ENCODE measurements around the gene NT5M. TPM values are rescaled to one million over a fixed set of nuclear protein-coding genes. Genes with fewer than 3 reads are reported as not detected.

NT5M gene
- total RNA-seq, 1 donor from 2014 or later, result 8.2 TPM

GRCh38 chr17:17325816-17326215 is 22.6 kb downstream of the NT5M start:
- H3K9me3 Mint-ChIP-seq (ENCODE audit: unreplicated experiment), result no peaks in the 10 kb centered on the region
- no peaks in the 10 kb centered on the region for H3K36me3 Mint-ChIP-seq (ENCODE audit: unreplicated experiment)
- H3K4me1 Mint-ChIP-seq (ENCODE audit: low read depth, unreplicated experiment), result no peaks in the 10 kb centered on the region
- no peak overlapping the region for H3K27ac Mint-ChIP-seq (ENCODE audit: unreplicated experiment)
- no peak for DNase-seq
- H3K4me3 Mint-ChIP-seq (ENCODE audit: unreplicated experiment), result no peak overlapping the region
- peaks cover 7% of the 10 kb centered on the region for H3K27me3 Mint-ChIP-seq (ENCODE audit: unreplicated experiment)
- no peak for TF ChIP-seq CTCF (IDR thresholded peaks at IDR 0.05; ENCODE audit: partially characterized antibody, unreplicated experiment)

- no peak for DNase-seq
- Mint-ChIP-seq H3K36me3 (ENCODE audit: unreplicated experiment) (no peaks in the 10 kb centered on the region), H3K9me3 (ENCODE audit: unreplicated experiment) (no peaks in the 10 kb centered on the region), H3K4me3 (ENCODE audit: unreplicated experiment) (no peak overlapping the region), H3K4me1 (ENCODE audit: low read depth, unreplicated experiment) (no peaks in the 10 kb centered on the region), H3K27ac (ENCODE audit: unreplicated experiment) (no peak overlapping the region), H3K27me3 (ENCODE audit: unreplicated experiment) (peaks cover 7% of the 10 kb centered on the region)
- TF ChIP-seq CTCF (IDR thresholded peaks at IDR 0.05; ENCODE audit: partially characterized antibody, unreplicated experiment), result no peak
Observed at GRCh38 chr17:17326275-17326875, 23.2 kb downstream of the NT5M start.

- Mint-ChIP-seq H3K36me3 (ENCODE audit: unreplicated experiment) (no peaks in the 10 kb centered on the region), H3K27ac (ENCODE audit: unreplicated experiment) (no peak overlapping the region), H3K4me3 (ENCODE audit: unreplicated experiment) (no peak overlapping the region), H3K27me3 (ENCODE audit: unreplicated experiment) (peaks cover 7% of the 10 kb centered on the region), H3K4me1 (ENCODE audit: low read depth, unreplicated experiment) (no peaks in the 10 kb centered on the region), H3K9me3 (ENCODE audit: unreplicated experiment) (no peaks in the 10 kb centered on the region)
- DNase-seq, result no peak
- no peak for TF ChIP-seq CTCF (IDR thresholded peaks at IDR 0.05; ENCODE audit: partially characterized antibody, unreplicated experiment)
Observed at GRCh38 chr17:17328251-17328650, 25.1 kb downstream of the NT5M start.

GRCh38 chr17:17341452-17341851 is 38.3 kb downstream of the NT5M start:
- no peak for DNase-seq
- Mint-ChIP-seq H3K4me1 (ENCODE audit: low read depth, unreplicated experiment) (no peaks in the 10 kb centered on the region), H3K36me3 (ENCODE audit: unreplicated experiment) (no peaks in the 10 kb centered on the region), H3K4me3 (ENCODE audit: unreplicated experiment) (no peak overlapping the region), H3K27me3 (ENCODE audit: unreplicated experiment) (peaks cover 2% of the 10 kb centered on the region), H3K9me3 (ENCODE audit: unreplicated experiment) (peaks cover 1% of the 10 kb centered on the region), H3K27ac (ENCODE audit: unreplicated experiment) (no peak overlapping the region)
- TF ChIP-seq CTCF (IDR thresholded peaks at IDR 0.05; ENCODE audit: partially characterized antibody, unreplicated experiment), result no peak

DNA sequence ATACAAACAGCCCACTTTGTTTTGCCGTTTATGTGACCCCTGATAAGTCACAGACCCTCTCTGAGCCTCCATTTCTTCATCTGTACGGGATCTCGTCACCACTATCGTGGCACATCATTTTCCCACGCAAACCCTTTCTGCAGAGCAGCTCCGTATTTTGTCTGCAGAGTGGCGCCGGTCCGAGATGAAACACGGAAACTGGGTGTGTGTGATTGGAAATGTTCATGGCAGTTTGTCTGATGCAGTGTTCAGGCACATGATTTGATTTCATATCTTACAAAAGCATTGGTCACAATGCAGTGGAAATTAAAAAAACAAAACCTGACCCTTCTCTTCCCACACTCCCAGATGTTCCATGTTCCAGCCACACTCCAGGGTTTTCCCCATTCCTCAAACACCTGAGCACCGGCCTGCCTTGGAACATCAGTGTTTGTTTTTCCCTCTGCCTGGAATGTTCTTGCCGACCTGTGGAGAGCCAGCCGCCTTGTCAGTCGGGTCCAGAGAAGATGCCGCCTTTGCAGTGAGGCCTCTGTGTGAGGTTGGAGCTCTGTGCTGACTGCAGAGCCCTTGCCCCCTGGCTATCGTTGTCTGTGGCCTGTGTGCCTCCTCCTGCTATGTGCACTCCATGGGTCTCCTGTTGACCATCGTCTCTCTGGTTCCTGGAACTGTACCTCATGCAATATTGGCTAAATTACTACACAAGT is 39.2 kb downstream of the NT5M start:
- Mint-ChIP-seq H3K4me3 (ENCODE audit: unreplicated experiment) (no peak overlapping the region), H3K27me3 (ENCODE audit: unreplicated experiment) (peaks cover 2% of the 10 kb centered on the region), H3K27ac (ENCODE audit: unreplicated experiment) (no peak overlapping the region), H3K36me3 (ENCODE audit: unreplicated experiment) (no peaks in the 10 kb centered on the region), H3K9me3 (ENCODE audit: unreplicated experiment) (no peaks in the 10 kb centered on the region), H3K4me1 (ENCODE audit: low read depth, unreplicated experiment) (no peaks in the 10 kb centered on the region)
- DNase-seq, result no peak
- TF ChIP-seq CTCF (IDR thresholded peaks at IDR 0.05; ENCODE audit: partially characterized antibody, unreplicated experiment), result no peak
